ENCODE data around the gene WFDC1.
"Not testable (repeated sequence)": the region's sequence is repeated elsewhere in the genome, so short reads cannot be mapped to it uniquely, and the experiment has no call there.

WFDC1 gene

GRCh38 chr16:84324434-84325262 is 30.0 kb downstream of the WFDC1 start:
- in situ Hi-C loops (cut with HindIII; ENCODE audit: low sequenced_read_pairs): loop anchor here (5.0 kb wide), 2 partner anchors 48 to 123 kb away; no protein-coding TSS in a partner anchor

DNA sequence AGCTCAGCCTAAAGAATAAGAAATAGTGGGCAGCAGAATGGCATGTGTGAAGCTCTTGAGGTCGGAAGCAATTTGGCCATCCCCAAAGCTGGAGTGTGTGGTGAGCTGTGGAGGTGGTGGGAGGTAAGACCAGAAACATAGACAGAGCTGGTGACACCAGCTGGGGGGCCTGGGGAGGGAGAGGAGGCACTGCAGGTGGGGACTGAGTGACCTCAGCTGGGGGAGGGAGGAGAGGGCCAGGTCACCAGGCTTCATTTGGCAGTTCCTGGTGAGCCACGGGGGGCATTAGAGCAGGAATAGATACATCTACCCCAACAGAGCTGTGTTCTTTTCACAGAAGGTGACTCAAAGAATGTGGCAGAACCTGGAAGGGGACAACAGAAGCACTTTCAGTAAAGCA is 31.9 kb downstream of the WFDC1 start:
- in situ Hi-C loops (cut with HindIII; ENCODE audit: low sequenced_read_pairs): no loop called here

- in situ Hi-C loops (cut with HindIII; ENCODE audit: low sequenced_read_pairs): no loop called here
Observed at GRCh38 chr16:84327926-84328505, 33.3 kb downstream of the WFDC1 start.

DNA sequence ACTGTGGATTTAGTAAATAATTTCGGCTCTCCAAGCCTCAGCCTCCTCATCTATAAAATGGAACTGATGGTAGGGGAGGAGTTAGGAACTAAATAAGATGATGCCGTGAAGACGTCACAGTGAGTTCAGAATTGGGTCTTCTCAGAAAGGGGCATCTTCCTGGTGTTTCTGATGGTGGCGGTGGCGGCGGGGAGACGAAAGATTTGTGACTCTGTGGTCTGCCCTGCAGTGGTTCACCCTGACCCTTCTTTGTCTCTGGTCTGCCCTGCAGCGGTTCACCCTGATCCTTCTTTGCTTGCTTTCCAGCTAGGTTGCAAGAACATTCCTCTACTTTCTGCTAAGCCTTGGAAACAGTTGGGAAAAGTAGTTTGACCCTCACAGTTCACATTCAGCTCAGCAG is 34.3 kb downstream of the WFDC1 start:
- in situ Hi-C loops (cut with HindIII; ENCODE audit: low sequenced_read_pairs): no loop called here

DNA sequence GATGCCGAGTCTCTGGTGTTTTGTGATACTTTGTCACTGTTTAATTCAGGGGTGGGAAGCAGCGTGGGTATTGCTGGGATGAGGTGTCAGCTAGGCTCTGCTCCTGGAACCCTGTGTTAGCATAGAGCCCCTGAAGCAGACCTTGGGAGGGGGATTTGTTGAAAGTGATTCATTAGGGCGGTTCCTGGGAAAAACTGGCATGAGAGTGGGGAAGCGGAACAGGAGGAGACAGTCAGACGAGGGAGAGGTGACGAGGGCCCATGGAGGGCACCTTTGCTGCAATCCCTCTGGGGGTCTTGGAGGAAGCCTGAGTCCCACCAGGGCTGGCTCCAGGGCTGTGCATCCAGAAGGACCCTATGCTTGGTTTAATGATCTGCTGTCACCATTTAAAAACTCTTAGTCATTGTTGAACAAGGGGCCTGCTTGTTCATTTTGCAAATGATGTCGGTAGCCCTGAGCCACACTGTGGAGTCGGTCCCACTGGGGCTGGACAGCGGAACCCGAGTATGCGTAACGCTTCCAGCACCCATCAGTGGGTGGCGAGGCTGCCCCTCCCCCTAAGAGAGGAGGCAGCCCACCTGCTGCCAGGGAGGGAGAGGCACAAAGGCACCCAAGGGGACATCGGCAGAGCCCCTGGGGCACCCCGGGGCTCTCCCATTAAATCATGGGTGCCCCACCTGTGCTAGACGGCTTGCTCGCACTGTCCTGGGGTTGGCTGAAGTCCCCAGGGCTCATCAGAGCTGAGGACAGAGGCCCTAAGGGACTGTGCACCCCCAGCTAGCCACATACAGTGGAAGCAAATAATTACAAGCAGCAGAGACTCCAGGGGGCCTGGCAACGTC is 35.4 kb downstream of the WFDC1 start:
- in situ Hi-C loops (cut with HindIII; ENCODE audit: low sequenced_read_pairs): no loop called here

DNA sequence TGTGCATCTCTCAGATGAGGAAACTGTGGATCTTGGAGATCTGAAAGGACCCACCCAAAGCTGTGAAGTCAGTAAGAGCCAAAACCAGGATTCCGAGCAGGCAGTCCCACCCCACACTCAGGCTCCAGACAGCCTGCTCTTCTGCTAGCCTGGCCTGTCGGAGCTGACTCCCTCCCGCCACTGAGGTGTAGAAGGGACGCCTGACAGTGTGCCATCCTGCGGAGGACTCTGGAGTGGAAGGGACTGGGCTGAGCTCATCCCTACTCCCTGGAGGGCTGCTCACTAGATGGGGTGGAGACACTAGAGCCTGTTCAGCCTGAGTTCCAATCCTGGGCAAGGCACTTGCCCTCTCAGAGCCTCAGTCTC is 36.0 kb downstream of the WFDC1 start:
- in situ Hi-C loops (cut with HindIII; ENCODE audit: low sequenced_read_pairs): no loop called here

GRCh38 chr16:84331998-84332780 is 37.5 kb downstream of the WFDC1 start:
- in situ Hi-C loops (cut with HindIII; ENCODE audit: low sequenced_read_pairs): no loop called here

DNA sequence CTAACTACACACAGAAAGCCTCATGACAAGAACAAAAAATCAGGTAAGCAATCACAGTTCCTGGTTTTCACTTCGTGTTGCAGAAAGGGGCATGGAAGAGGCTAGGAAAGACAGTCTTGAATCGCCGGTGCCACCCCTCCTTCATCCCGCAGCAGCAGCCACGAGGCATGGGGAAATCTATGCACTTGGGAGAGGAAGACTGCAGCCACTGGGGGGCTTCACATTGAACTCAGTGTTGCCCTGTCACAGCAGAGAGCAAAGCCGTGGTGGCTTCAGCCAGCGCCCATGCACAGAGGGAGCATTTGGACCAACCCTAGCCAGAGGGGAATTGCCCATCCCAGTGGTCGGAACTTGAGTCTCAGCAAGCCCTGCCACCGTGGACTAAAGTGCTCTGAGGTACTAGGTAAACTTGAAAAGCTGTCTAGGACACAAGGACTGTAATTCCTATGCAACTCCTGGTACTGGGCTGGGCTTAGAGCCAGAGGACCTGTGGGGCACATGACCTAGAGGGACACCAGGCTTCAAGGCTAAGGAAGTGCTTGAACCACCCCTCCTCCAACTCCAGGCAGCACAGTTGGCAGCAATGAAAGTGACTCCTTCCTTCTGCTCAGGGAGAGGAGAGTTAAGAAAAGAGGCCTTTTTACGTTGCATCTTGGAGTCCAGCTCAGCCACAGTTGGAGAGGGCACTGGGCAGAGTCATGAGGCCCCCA is 38.5 kb downstream of the WFDC1 start:
- in situ Hi-C loops (cut with HindIII; ENCODE audit: low sequenced_read_pairs): no loop called here

GRCh38 chr16:84334058-84334457 is 39.4 kb downstream of the WFDC1 start:
- in situ Hi-C loops (cut with HindIII; ENCODE audit: low sequenced_read_pairs): no loop called here

DNA sequence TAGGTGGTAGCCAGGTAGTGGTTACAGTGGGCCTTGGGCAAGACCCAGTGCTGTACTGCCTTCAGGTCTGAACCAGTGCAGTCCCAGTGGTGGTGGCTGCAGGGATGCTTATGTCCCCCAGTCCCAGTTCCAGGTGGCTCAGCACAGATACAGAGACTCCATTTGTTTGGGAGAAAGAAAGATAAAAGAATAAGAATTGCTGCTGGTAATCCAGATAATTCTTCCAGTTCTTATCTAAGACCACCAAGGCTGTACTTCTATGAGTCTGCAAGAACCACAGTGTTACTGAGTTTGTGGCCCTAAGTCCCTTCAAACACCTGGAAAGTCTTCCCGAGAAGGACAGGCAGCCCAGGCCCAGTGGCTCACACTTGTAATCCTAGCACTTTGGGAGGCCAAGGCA is 39.8 kb downstream of the WFDC1 start:
- in situ Hi-C loops (cut with HindIII; ENCODE audit: low sequenced_read_pairs): no loop called here

DNA sequence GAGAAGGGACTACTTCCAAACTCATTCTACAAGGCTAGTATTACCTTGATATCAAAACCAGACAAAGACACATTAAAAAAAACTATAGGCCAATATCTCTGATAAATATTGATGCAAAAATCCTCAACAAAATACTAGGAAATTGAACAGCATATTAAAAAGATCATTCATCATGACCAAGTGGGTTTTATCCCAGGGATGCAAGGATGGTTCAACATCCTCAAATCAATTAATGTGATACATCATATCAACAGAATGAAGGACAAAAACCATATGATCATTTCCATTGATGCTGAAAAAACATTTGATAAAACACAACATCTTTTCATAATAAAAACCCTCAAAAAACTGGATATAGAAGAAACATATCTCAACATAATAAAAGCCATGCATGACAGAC is 42.6 kb downstream of the WFDC1 start:
- in situ Hi-C loops (cut with HindIII; ENCODE audit: low sequenced_read_pairs): not testable (repeated sequence)

DNA sequence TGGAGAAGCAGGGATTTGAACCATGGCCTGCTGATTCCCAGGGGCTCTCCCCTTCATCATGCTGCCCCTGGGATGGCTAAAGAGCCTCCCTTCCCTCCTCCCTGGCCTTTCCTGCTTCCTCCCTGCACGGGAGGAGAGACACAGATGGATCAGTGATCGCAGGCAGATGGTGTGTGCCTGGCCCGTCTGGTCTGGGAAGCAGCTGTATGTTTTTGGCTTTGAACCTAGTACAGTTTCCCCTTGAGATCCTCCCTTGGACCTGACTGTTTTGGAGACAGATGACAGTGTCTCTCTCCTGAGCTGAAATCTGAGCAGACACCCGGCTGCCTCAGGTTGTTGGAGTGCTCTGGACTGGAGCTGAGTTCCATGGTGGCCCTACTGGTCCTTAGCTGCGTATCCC is 44.6 kb downstream of the WFDC1 start:
- in situ Hi-C loops (cut with HindIII; ENCODE audit: low sequenced_read_pairs): no loop called here

DNA sequence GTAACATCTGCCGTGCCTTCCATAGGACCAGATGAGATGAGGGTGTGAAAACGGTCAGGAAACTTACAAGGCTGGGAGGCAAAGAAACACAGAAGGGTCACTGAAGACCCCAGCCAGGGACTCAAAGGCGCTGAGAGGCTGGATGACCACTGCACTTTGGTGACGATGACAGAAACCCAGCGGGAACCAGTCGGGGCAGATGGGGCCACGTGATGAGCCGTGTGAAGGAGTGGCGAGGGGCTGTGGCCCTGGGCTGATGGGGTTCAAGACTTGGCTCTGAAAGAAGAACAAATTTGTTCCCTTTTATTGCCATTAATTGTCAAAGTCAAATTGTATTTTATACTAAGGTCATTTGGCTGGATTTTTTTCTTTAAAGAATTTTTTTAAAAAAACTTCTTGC is 45.1 kb downstream of the WFDC1 start:
- in situ Hi-C loops (cut with HindIII; ENCODE audit: low sequenced_read_pairs): no loop called here

DNA sequence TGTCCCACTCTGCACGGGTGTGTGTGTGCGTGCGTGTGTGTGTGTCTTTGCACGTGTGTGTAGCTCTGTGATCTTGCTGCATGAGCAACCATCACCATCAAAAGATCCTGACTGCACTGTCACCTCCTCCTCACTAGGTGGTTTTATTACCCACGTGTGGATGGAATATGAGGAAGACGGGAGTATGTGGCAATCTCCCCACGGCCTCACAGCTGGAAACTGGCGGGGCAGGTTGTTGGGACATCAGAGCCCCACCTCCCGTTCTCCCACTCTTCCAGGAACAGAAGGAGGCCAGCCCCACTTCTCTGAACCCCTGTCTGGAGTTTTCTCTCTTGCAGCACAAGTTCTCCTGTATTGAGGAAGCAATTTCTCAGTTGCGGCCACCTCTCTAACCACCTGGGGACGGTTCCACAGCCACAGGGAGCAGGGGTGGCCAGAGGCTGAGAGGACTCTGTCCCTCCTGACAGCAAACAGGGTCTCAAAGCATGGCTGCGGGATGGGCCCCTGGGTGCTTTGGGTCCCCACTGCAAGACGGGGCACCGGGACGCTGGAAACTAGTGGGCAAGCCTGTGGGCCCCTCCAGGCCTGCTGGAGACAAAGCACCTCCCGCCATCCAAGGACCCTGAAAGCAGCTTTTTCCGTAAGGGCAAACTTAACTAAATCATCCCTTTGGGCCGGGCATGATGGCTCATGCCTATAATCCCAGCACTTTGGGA is 45.8 kb downstream of the WFDC1 start:
- in situ Hi-C loops (cut with HindIII; ENCODE audit: low sequenced_read_pairs): no loop called here

GRCh38 chr16:84341528-84342295 is 47.0 kb downstream of the WFDC1 start:
- in situ Hi-C loops (cut with HindIII; ENCODE audit: low sequenced_read_pairs): no loop called here

DNA sequence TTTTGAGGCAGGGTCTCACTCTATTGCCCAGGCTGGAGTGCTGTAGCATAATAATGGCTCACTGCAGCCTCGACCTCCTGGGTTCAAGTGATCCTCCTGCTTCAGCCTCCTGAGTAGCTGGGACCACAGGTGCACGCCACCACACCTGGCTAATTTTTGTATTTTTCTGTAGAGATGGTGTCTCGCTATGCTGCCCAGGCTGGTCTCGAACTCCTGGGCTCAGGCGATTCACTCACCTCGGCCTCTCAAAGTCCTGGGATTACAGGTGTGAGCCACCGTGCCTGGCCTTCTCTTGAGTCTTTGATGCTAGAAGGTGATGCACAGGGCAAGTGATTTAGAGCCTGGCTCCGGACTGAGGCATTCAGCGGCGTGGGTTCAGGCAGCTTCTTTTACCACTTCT is 49.1 kb downstream of the WFDC1 start:
- in situ Hi-C loops (cut with HindIII; ENCODE audit: low sequenced_read_pairs): not testable (repeated sequence)

GRCh38 chr16:84344781-84345180 is 50.1 kb downstream of the WFDC1 start:
- in situ Hi-C loops (cut with HindIII; ENCODE audit: low sequenced_read_pairs): no loop called here

- in situ Hi-C loops (cut with HindIII; ENCODE audit: low sequenced_read_pairs): no loop called here
Observed at GRCh38 chr16:84347161-84347560, 52.5 kb downstream of the WFDC1 start.

DNA sequence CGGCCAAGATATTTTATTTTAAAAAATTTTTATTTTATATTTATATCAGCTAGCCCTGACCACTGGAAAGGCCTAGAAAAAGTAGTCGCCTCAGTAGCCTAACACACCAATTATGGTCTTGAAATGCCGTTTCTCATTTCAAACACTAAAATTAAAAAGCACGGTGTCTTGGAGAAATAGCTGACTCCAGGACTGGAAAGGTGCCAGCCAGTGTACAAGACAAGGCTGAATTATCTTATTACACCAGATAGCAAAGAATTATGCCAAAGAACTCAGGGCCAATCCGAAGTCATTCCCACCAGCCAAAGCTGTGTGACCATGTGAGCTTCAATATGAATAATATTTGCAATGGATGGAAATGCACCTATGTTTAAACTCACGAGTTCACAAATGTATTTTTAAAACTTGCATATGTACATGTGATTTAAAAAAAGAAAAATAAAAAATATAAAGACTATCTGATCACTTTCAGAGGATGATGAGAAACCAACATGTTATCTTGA is 53.8 kb downstream of the WFDC1 start:
- in situ Hi-C loops (cut with HindIII; ENCODE audit: low sequenced_read_pairs): no loop called here
